Prostate gland (tissue), 2 donors: ENCODE measurements around the gene FBXL17.

Experiments
- POLR2A ChIP-seq: fragments of 450-650 bp; IDR thresholded peaks from one replicate; pipeline ENCODE4 v1.6.1; 2016; ENCODE audit warnings: antibody characterized with exemption, mild to moderate bottlenecking
- POLR2AphosphoS5 ChIP-seq: sonication (generic); formaldehyde crosslinking; IDR thresholded peaks from one replicate; pipeline ENCODE4 v1.6.1; 2017; ENCODE audit warnings: antibody characterized with exemption
- TF ChIP-seq, protein P1 (sequence below), 4 experiments: fragments of 200-600 bp in 2 of 4; fragments of 450-650 bp in 2 of 4; sonication (generic) in 2 of 4; IDR thresholded peaks; 1 replicate in 3 of 4; 2 replicates in 1 of 4; pipeline ENCODE4 v1.5.1; 2016 to 2019; ENCODE audit warnings: antibody characterized with exemption in 4 of 4, mild to moderate bottlenecking in 2 of 4, moderate library complexity in 2 of 4

DNA sequence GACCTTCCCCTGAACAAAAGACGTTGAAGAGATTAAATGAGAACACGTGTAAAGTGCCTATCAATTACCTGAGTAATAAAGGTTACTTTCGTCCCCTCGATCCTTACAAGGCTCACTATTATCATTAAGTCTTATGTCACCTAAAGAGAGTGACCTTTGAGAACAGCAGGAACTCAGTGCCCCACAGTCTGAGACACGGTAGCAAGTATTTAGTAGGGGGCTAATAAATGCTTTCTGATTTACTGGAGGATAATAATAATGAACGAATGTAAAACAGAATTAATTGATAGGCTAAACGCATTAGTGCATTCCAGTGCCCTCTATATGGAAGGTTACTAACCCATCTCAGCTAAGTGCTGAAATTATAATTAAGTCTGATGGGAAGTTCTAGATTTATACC, 199.9 kb downstream of the FBXL17 start:
- TF ChIP-seq, protein P1, sequence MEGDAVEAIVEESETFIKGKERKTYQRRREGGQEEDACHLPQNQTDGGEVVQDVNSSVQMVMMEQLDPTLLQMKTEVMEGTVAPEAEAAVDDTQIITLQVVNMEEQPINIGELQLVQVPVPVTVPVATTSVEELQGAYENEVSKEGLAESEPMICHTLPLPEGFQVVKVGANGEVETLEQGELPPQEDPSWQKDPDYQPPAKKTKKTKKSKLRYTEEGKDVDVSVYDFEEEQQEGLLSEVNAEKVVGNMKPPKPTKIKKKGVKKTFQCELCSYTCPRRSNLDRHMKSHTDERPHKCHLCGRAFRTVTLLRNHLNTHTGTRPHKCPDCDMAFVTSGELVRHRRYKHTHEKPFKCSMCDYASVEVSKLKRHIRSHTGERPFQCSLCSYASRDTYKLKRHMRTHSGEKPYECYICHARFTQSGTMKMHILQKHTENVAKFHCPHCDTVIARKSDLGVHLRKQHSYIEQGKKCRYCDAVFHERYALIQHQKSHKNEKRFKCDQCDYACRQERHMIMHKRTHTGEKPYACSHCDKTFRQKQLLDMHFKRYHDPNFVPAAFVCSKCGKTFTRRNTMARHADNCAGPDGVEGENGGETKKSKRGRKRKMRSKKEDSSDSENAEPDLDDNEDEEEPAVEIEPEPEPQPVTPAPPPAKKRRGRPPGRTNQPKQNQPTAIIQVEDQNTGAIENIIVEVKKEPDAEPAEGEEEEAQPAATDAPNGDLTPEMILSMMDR (IDR thresholded peaks at IDR 0.05): no peak
- TF ChIP-seq POLR2A: no peak
- no peak for TF ChIP-seq POLR2AphosphoS5
